Transverse colon (tissue), 4 donors: ENCODE data around the gene WASF2.

ENCODE experiments used
- POLR2A ChIP-seq: fragments of 450-650 bp; IDR thresholded peaks from one replicate; pipeline ENCODE4 v1.6.1; 2016; ENCODE audit warnings: antibody characterized with exemption, mild to moderate bottlenecking, moderate library complexity
- POLR2AphosphoS5 ChIP-seq, 3 donors: sonication (generic); formaldehyde crosslinking; IDR thresholded peaks; one replicate each; pipeline ENCODE4 v1.6.1; 2016; ENCODE audit warnings: antibody characterized with exemption in 3 of 3
- TF ChIP-seq, protein P1 (sequence below), 5 experiments: fragments of 200-600 bp in 3 of 5; fragments of 450-650 bp in 2 of 5; sonication (generic) in 3 of 5; IDR thresholded peaks; 1 replicate in 2 of 5; 2 replicates in 3 of 5; pipeline ENCODE4 v1.5.1; 2016 to 2017; ENCODE audit warnings: antibody characterized with exemption in 5 of 5, inconsistent platforms in 3 of 5, mild to moderate bottlenecking in 2 of 5, moderate library complexity in 1 of 5

DNA sequence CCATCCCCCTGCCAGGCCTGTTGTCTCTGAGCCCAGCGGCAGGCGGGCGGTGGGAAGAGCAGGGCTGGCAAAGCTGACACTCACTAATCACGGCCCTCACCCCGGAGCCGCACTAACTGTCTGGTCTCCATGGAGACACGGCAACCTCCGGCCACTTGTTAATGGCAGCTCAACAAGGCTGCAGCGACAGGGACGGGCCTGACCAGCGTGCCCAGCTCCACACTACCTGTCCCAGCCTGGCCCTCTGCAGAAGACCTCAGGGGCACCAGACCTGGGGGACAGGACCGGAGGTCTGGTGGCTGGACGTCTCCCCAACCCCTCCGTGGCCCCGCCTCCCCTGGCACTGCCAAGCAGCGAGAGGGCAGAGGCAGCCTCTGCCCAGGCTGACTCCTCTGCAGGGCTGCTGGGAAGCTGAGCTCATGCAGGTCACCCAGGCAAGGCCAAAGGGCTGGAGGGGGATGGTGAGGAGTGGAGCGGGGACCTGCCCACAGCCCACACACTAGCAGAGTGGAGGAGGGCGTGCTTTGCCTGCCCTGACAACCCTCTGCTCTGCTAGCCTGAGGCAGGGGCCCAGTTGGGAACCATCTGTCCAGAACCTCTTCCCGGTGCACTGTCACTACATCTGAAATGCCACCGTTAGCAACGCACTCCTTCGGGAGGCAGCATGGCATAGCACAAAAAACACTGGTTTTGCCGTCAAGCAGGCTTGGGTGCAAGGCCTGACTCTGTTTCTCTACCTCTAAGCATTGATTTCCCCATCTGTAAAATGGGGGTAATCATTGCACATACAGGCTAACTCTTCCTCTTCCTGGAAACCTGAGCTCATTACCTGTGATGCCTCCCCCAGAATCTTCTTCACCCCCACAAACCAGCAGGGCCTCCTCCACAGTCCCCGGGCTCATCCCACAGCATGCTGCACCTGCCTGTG, 29.6 kb upstream of the WASF2 start:
- TF ChIP-seq, protein P1, sequence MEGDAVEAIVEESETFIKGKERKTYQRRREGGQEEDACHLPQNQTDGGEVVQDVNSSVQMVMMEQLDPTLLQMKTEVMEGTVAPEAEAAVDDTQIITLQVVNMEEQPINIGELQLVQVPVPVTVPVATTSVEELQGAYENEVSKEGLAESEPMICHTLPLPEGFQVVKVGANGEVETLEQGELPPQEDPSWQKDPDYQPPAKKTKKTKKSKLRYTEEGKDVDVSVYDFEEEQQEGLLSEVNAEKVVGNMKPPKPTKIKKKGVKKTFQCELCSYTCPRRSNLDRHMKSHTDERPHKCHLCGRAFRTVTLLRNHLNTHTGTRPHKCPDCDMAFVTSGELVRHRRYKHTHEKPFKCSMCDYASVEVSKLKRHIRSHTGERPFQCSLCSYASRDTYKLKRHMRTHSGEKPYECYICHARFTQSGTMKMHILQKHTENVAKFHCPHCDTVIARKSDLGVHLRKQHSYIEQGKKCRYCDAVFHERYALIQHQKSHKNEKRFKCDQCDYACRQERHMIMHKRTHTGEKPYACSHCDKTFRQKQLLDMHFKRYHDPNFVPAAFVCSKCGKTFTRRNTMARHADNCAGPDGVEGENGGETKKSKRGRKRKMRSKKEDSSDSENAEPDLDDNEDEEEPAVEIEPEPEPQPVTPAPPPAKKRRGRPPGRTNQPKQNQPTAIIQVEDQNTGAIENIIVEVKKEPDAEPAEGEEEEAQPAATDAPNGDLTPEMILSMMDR (IDR thresholded peaks at IDR 0.05): no peak
- TF ChIP-seq POLR2A (no peak), POLR2AphosphoS5 (IDR thresholded peaks at IDR 0.05) (no peak)
